ENCODE data around the gene C1R.

The C1R gene

GRCh38 chr12:7127916-7128626 is 35.8 kb upstream of the C1R start:
- no peak for DNase-seq (ENCODE audit: low read depth)
- TF ChIP-seq, protein P1, sequence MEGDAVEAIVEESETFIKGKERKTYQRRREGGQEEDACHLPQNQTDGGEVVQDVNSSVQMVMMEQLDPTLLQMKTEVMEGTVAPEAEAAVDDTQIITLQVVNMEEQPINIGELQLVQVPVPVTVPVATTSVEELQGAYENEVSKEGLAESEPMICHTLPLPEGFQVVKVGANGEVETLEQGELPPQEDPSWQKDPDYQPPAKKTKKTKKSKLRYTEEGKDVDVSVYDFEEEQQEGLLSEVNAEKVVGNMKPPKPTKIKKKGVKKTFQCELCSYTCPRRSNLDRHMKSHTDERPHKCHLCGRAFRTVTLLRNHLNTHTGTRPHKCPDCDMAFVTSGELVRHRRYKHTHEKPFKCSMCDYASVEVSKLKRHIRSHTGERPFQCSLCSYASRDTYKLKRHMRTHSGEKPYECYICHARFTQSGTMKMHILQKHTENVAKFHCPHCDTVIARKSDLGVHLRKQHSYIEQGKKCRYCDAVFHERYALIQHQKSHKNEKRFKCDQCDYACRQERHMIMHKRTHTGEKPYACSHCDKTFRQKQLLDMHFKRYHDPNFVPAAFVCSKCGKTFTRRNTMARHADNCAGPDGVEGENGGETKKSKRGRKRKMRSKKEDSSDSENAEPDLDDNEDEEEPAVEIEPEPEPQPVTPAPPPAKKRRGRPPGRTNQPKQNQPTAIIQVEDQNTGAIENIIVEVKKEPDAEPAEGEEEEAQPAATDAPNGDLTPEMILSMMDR (IDR thresholded peaks at IDR 0.05; ENCODE audit: control insufficient read depth, extremely low read depth, insufficient read depth): no peak
- H3K4me3 ChIP-seq (ENCODE audit: low read depth, low read length): no peak overlapping the region

- TF ChIP-seq, protein P1 (IDR thresholded peaks at IDR 0.05; ENCODE audit: control insufficient read depth, extremely low read depth, insufficient read depth): no peak
- no peak overlapping the region for H3K4me3 ChIP-seq (ENCODE audit: low read depth, low read length)
- DNase-seq (ENCODE audit: low read depth): no peak
These were observed 33.5 kb upstream of the C1R start for GRCh38 chr12:7125632-7126227.

GRCh38 chr12:7123806-7124522 is 31.7 kb upstream of the C1R start:
- DNase-seq (ENCODE audit: low read depth): no peak
- no peak overlapping the region for H3K4me3 ChIP-seq (ENCODE audit: low read depth, low read length)
- TF ChIP-seq, protein P1 (IDR thresholded peaks at IDR 0.05; ENCODE audit: control insufficient read depth, extremely low read depth, insufficient read depth): no peak

- no peak overlapping the region for H3K4me3 ChIP-seq (ENCODE audit: low read depth, low read length)
- no peak for DNase-seq (ENCODE audit: low read depth)
- TF ChIP-seq, protein P1 (IDR thresholded peaks at IDR 0.05; ENCODE audit: control insufficient read depth, extremely low read depth, insufficient read depth): no peak
These were observed 30.8 kb upstream of the C1R start for GRCh38 chr12:7122811-7123769.

- no peak for DNase-seq (ENCODE audit: low read depth)
- H3K4me3 ChIP-seq (ENCODE audit: low read depth, low read length): no peak overlapping the region
- TF ChIP-seq, protein P1 (IDR thresholded peaks at IDR 0.05; ENCODE audit: control insufficient read depth, extremely low read depth, insufficient read depth): no peak
These were observed 29.1 kb upstream of the C1R start for GRCh38 chr12:7121324-7121723.

DNA sequence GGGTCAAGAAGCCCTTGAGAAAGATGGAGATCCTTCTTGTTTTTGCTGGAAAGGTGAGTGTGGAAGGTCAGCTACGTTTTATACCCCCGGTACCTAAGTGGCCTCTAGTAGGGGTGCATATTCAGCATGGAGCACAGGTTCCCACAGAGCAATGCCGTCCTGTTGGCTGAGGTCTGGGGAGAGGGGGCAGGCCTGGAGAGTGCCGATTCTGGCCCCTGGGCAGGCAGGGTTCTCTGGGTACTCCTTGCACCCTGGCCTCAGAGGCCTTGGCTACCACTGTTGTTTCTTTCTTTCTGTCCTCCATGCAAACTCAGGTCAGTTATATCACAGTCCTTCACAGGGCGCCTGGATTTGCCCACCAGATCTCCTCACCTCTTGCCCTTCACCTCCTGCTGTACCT is 27.9 kb upstream of the C1R start:
- H3K4me3 ChIP-seq (ENCODE audit: low read depth, low read length): no peak overlapping the region
- TF ChIP-seq, protein P1 (IDR thresholded peaks at IDR 0.05; ENCODE audit: control insufficient read depth, extremely low read depth, insufficient read depth): no peak
- no peak for DNase-seq (ENCODE audit: low read depth)

Data from LNCaP clone FGC (cell line).